NCI-H82 treated with DMSO at 0.1 percent for 48 hours (cell line): ENCODE measurements around the gene MLLT3.

Source experiments
- DNase-seq: peaks from one replicate; lab custom pipeline; 2025; ENCODE audit not compliant: unreplicated experiment; lab: John Stamatoyannopoulos, UW

MLLT3 gene

DNA sequence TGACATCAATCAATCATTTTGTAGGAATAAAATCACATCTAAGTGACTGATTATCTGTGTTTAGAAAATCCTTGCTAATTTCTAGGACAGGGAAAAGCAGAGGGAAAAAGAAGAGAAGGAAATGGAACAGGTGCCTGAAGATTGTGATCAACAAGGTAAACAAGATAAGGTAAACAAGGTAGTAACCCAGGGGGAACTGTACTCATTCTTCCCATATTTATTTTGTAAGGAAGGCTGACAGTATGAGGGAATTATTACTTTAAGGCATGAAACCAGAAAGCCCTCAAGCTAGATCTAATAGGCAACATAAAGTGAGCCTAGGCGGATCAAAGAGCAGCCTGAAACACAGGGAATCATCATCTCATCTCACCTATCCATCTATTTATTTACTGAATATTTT is 231.1 kb downstream of the MLLT3 start:
- DNase-seq: no peak

GRCh38 chr9:20390400-20390799 is 231.9 kb downstream of the MLLT3 start:
- no peak for DNase-seq

DNA sequence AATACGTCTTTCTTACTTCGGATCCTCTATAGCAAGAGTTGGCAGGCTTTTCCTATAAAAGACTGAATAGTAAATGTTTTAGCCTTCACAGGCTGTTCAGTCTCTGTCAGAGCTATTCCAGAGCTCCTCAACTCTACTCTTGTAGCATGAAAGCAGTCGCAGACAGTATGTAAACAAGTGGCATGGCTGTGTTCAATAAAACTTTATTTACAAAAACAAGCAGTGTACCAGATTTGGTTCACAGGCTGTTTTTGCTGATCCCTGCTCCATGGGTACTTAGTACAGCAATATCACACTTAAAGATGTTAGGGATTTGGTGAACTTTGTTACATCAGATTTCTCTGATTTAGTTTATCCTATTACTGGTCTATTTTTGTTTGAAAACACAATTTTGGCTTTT is 235.2 kb downstream of the MLLT3 start:
- no peak for DNase-seq

- no peak for DNase-seq
Measured at GRCh38 chr9:20384642-20385041, 237.7 kb downstream of the MLLT3 start.

- DNase-seq: no peak
Measured at GRCh38 chr9:20382460-20383071, 239.7 kb downstream of the MLLT3 start.

DNA sequence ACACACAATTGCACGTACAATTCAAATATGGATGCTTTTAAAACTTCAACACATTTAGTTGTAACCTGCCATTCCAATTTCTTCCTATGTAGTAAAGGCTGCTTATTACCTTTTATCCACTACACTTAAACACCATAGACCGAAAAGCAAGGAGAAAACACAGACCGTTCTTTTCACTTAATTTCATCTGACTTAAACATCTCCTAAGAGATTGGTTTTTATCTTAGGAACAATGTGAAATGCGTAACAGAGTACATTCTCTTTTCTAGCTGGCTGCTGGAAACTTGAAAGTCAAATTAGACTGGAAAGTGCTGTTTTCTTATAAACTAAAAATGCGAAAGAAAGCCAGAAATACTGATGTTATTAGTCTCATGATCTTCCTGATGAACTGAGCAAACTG is 241.8 kb downstream of the MLLT3 start:
- DNase-seq: no peak

- no peak for DNase-seq
Measured at GRCh38 chr9:20379804-20380225, 242.5 kb downstream of the MLLT3 start.

GRCh38 chr9:20378851-20379250 is 243.4 kb downstream of the MLLT3 start:
- DNase-seq: peak; percentile 24

DNA sequence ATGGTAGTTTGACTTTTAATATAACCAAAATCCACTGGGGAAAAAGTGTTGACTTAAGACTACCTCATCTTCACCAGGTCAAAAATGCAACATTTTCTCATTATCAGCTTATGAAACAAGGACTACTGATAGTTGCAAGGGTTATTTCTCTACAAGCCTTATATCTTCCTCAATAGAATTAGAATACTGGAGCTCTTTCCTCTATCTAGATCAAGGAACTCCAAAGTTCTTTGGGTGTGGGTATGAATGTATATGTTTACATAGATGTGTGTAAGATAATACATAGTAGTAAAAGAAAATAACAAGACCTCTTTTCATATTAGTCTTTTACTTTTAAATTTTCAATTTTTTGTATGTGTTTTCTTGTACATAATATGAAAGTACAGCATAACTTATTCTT is 244.5 kb downstream of the MLLT3 start:
- no peak for DNase-seq

GRCh38 chr9:20376731-20377375 is 245.4 kb downstream of the MLLT3 start:
- DNase-seq: no peak

- no peak for DNase-seq
Measured at GRCh38 chr9:20376042-20376441, 246.3 kb downstream of the MLLT3 start.

DNA sequence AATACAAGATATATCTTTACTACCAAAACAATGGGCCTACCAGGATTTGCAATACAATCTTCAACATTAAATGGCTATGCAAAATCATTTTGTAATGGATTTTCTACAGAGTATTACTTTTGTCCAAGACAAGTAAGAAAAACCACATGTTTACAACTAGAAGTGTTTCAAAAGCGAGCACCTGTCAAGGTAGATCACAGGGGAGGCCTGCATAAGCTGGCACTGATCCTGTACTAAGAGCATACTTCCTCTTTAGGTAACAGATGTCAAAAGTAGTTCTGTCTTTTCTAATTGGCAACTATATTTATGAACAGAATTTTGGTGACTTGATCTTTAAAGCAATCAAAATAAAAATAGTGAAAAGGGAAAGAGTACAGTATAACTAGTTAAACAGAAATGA is 249.0 kb downstream of the MLLT3 start:
- DNase-seq: no peak

DNA sequence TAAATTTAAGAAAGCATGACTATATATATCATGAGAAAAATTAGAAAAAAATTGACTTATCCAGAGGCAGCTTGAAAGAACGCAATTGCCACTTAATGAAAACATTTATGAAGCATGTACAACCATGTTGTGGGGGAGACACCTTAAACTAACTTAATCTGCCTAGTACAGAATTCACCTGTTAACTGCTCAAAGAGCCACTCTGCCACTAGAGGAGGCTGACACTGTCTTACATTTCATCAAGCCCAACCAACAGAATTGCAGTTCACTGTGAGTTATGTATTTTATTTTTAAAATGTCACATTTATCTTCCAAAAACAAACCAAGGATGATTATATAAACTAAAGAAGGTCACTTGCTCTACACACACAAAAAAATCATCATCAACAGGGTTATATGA is 252.9 kb downstream of the MLLT3 start:
- DNase-seq: no peak

GRCh38 chr9:20367855-20368254 is 254.4 kb downstream of the MLLT3 start:
- no peak for DNase-seq

DNA sequence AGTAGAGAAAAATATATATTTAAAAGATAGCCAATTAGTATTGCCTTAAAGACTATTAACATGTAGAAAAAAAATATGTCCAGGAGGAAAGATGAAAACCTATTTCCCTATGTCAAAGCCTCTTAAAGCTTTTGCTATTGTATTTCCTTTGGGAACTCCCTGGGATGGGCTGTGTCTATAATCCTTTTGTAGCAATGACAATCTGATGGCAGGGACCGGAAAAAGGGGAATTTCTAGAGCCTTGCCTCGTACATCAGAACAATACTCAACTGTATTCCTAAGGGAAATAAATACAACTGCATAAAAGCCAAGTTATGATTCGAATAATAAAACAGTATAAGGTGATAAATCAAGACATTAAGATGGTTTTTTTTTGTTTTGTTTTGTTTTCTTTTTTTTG is 257.3 kb downstream of the MLLT3 start:
- no peak for DNase-seq

DNA sequence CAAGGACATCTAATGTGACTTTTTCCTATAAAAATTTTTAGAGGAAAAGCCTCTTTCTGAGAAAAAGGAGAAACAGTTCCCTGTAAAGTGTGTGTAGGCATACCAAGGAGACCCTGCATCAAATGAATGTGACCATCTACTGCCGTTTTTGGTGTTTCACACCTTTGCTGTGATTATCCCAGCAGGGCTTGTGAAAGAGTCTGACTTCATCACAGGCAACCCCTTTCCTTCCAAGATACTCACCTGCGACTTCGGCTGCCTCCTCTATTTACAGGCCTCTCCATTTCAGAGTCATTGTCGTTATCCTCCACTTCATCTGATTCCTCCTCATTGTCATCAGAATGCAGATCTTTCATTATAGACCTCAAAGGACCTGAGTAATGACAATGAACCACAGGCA is 259.1 kb downstream of the MLLT3 start:
- DNase-seq: no peak

- DNase-seq: no peak
Measured at GRCh38 chr9:20361656-20362570, 260.4 kb downstream of the MLLT3 start.

- DNase-seq: no peak
Measured at GRCh38 chr9:20361229-20361628, 261.1 kb downstream of the MLLT3 start.

DNA sequence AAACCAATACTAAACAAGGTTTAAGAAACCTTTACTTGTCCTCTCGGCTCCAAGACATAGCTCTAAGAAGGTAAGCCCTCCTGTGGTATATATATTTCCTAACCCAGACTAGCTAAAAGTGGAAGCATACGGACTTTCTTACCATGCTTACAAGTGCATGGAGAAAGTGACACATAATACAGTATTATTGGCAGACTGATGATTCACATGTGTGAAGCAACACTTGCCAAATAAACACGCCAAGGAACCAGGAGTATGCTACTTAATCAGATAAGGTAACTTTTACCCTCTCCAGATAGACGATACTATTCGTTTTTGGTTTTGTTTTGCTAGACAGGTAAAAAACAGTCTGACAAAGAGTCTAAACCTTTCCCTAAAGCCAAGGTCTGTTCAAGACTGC is 264.1 kb downstream of the MLLT3 start:
- DNase-seq: no peak

DNA sequence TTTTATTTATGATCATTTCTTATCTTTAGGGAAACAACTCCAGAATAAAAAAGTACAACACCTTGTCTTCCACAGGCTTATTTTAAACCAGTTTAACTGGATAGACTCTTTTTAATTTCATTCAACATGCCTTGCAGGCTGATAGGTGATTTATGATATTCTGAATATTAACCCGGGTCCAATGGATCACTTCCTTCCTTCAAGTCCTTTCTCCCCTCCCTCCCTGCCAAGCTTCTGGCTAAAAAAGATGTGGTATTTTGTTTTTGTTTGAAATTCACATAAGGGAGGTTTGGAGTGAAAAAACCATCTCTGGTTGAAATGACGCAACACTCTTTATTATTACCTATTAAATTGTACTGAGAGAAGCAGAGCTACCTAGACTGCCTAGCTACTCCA is 265.3 kb downstream of the MLLT3 start:
- no peak for DNase-seq

- DNase-seq: peak; percentile 49
Measured at GRCh38 chr9:20356403-20357036, 265.8 kb downstream of the MLLT3 start.

DNA sequence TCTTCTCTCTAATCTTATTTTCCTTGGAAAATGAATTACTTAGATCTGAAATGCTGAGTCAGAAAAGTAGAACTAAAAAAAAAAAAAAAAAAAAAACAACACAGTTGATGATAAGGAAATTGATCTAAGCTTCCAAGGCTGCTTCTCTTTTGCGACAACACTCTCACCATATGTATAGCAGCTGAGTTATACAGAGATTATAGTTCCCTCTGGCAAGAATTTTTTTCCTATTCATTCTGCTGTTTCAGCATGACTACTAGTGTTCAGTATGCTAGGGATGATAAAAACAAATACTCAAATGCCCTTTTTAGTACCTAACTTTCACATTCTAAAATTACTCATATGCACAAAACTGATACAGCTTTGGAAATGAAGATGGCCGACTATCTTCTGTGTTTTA is 267.3 kb downstream of the MLLT3 start:
- DNase-seq: no peak
